Panc1 (cell line): ENCODE data around the gene ALKBH3. TPM values are rescaled to one million over a fixed set of nuclear protein-coding genes. Genes with fewer than 3 reads are reported as not detected.

ENCODE experiments used
- ATAC-seq: fragments of 200-7000 bp; cut with Tn5 transposase; 2 replicates; pipeline ENCODE4 v1.9.1; 2020; ENCODE audit warnings: mild to moderate bottlenecking, moderate library complexity
- BruUV-seq: library from RNA; stranded (reverse); fragments of 400-500 nt; replicated peaks from 2 replicates; lab custom pipeline; 2021; lab: Mats Ljungman, UMichigan
- CTCF ChIA-PET: fragments of 300-600 bp; sonication (Branson Sonifier 250); formaldehyde crosslinking; loops from one replicate; lab custom pipeline; 2022; ENCODE audit warnings: antibody characterized with exemption; lab: Charles Lee
- POLR2A ChIA-PET: fragments of 300-600 bp; sonication (Branson Sonifier 250); formaldehyde crosslinking; loops from one replicate; lab custom pipeline; 2022; ENCODE audit warnings: antibody characterized with exemption; lab: Charles Lee
- DNase-seq: peaks from one replicate; pipeline ENCODE4 v3.0.0-alpha.2; 2010; ENCODE audit warnings: low read depth, low spot score
- H3K27ac ChIP-seq: 2 replicates; pipeline ENCODE4 v1.5.1; 2011; ENCODE audit warnings: mild to moderate bottlenecking, low read length, inconsistent platforms
- H3K27me3 ChIP-seq: fragments of 200-500 bp; sonication (Bioruptor generic); 2 replicates; pipeline ENCODE4 v1.6.0; 2014; ENCODE audit warnings: low read length, inconsistent platforms; ENCODE audit not compliant: control insufficient read depth, insufficient read depth
- H3K36me3 ChIP-seq: fragments of 200-500 bp; sonication (Bioruptor generic); 2 replicates; pipeline ENCODE4 v1.5.1; 2014; ENCODE audit warnings: inconsistent platforms, mild to moderate bottlenecking, low read length, moderate library complexity; ENCODE audit not compliant: control insufficient read depth, insufficient read depth
- H3K4me1 ChIP-seq: 2 replicates; pipeline ENCODE4 v1.5.1; 2011; ENCODE audit warnings: inconsistent platforms, mild to moderate bottlenecking, low read length, moderate library complexity; ENCODE audit not compliant: control insufficient read depth, insufficient read depth
- H3K4me3 ChIP-seq, 2 experiments: 2 replicates each; pipeline ENCODE4 v1.5.1; 2011 to 2012; ENCODE audit warnings: low read depth in 2 of 2, low read length in 2 of 2, mild to moderate bottlenecking in 2 of 2, inconsistent platforms in 1 of 2, moderate library complexity in 1 of 2
- H3K9me3 ChIP-seq: fragments of 200-500 bp; sonication (Bioruptor generic); 2 replicates; pipeline ENCODE4 v1.5.1; 2014; ENCODE audit warnings: low read depth, mild to moderate bottlenecking, inconsistent platforms, low read length, moderate library complexity; ENCODE audit not compliant: control insufficient read depth, insufficient read depth
- CTCF ChIP-seq: fragments of 450-650 bp; IDR thresholded peaks from 2 replicates; pipeline ENCODE4 v1.5.1; 2017; ENCODE audit warnings: mild to moderate bottlenecking
- POLR2AphosphoS5 ChIP-seq: IDR thresholded peaks from 2 replicates; pipeline ENCODE4 v1.6.1; 2012; ENCODE audit warnings: mild to moderate bottlenecking, low read depth, low read length, moderate library complexity
- REST ChIP-seq, 2 experiments: IDR thresholded peaks; 2 replicates each; pipeline ENCODE4 v1.6.1; 2011 to 2012; ENCODE audit warnings: low read depth in 2 of 2, control low read depth in 1 of 2, low read length in 1 of 2, mild to moderate bottlenecking in 1 of 2, moderate library complexity in 1 of 2; ENCODE audit not compliant: insufficient read depth in 1 of 2
- SIN3A ChIP-seq: IDR thresholded peaks from 2 replicates; pipeline ENCODE4 v1.6.1; 2012; ENCODE audit warnings: low read depth, mild to moderate bottlenecking, low read length, moderate library complexity, borderline replicate concordance; ENCODE audit not compliant: insufficient read depth
- TCF7L2 ChIP-seq: IDR thresholded peaks from 2 replicates; pipeline ENCODE4 v1.6.1; 2011; ENCODE audit warnings: mild to moderate bottlenecking, low read depth, low read length, inconsistent platforms
- in situ Hi-C: cut with HindIII; loops from 2 replicates; pipeline ENCODE4 v1.10.0; 2016; ENCODE audit warnings: low sequenced_read_pairs, low pct_unique_long_range_greater_than_20kb
- intact Hi-C: fragments of 100-400 bp; cut with micrococcal nuclease; formaldehyde crosslinking; loops from one replicate; pipeline ENCODE4 v1.10.0; 2022; ENCODE audit not compliant: unreplicated experiment
- total RNA-seq: library from RNA; stranded (reverse); gene quantifications from one replicate; pipeline ENCODE4 v1.2.1, GENCODE V29; 2021; ENCODE audit not compliant: unreplicated experiment

The ALKBH3 gene
- total RNA-seq, 1 experiment from 2014 or later = 34.4 TPM

GRCh38 chr11:43842021-43842420, 38.6 kb upstream of the ALKBH3 start:
- BruUV-seq = no TSS peak
- H3K27ac ChIP-seq = no peak overlapping the region
- intact Hi-C loops = no loop called here
- no peaks in the 10 kb centered on the region for H3K27me3 ChIP-seq
- H3K4me3 ChIP-seq = no peak overlapping the region
- H3K4me1 ChIP-seq = no peaks in the 10 kb centered on the region
- in situ Hi-C loops = no loop called here
- ATAC-seq (no peak), DNase-seq (no peak)
- H3K9me3 ChIP-seq = no peaks in the 10 kb centered on the region
- TF ChIP-seq TCF7L2 (no peak), SIN3A (no peak), CTCF (no peak), REST (IDR thresholded peaks at IDR 0.05; ENCODE audit: insufficient read depth in 1 of 2, low read depth in 2 of 2, low read length in 1 of 2) (no peak), POLR2AphosphoS5 (no peak)
- ChIA-PET POLR2A (no interaction called here), CTCF (no interaction called here)
- no peaks in the 10 kb centered on the region for H3K36me3 ChIP-seq

GRCh38 chr11:43845816-43846215, 34.8 kb upstream of the ALKBH3 start:
- no peak overlapping the region for H3K27ac ChIP-seq
- H3K27me3 ChIP-seq = no peaks in the 10 kb centered on the region
- no peak for DNase-seq
- ChIA-PET POLR2A (no interaction called here), CTCF (no interaction called here)
- no TSS peak for BruUV-seq
- H3K4me1 ChIP-seq = no peaks in the 10 kb centered on the region
- intact Hi-C loops = no loop called here
- TF ChIP-seq REST (IDR thresholded peaks at IDR 0.05; ENCODE audit: insufficient read depth in 1 of 2, low read depth in 2 of 2, low read length in 1 of 2) (no peak), POLR2AphosphoS5 (no peak), CTCF (no peak), TCF7L2 (no peak), SIN3A (no peak)
- H3K36me3 ChIP-seq = no peaks in the 10 kb centered on the region
- ATAC-seq = no peak
- no peaks in the 10 kb centered on the region for H3K9me3 ChIP-seq
- in situ Hi-C loops = no loop called here
- H3K4me3 ChIP-seq = no peak overlapping the region
